GM21717 (cell line): Measurements from ENCODE around the gene ABCC4.
A peak's percentile ranks its signal among the peaks of the same experiment; 100 is the strongest.
"Not testable (repeated sequence)": the region's sequence is repeated elsewhere in the genome, so short reads cannot be mapped to it uniquely, and the experiment has no call there.

ENCODE experiments used
- ATAC-seq: cut with Tn5 transposase; IDR thresholded peaks from one replicate; pipeline ENCODE4 v1.9.1; 2021; ENCODE audit warnings: mild to moderate bottlenecking, moderate library complexity; ENCODE audit not compliant: unreplicated experiment

ABCC4 gene

DNA sequence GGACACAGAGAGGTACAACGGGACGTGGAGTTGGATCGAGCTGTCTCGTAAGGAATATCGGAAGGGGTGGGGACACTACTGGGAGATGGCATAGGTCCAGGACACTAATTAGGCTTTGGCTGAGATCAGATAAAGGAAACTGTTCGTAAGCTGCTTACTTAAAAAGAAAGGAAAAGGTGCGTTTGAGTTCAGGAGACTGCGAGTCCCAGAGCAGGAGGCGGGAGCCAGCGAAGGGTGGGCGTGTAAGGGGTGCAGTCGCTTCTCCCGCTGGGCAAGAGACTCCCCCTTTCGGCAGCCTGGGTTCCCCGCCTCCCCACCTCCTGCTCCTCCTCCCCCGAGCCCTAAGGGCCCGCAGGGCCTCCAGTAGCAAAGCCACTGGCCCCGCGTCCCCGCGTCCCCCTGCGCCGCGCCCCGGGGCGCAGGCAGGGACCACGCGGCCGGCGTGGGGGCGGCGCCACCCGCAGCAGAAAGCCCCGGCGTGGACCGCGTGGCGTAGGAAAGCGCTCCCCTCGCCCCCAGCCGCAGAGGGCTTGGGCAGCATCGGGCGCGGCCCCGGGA lies 547 bp downstream of the ABCC4 start:
- peak; percentile 43 for ATAC-seq

DNA sequence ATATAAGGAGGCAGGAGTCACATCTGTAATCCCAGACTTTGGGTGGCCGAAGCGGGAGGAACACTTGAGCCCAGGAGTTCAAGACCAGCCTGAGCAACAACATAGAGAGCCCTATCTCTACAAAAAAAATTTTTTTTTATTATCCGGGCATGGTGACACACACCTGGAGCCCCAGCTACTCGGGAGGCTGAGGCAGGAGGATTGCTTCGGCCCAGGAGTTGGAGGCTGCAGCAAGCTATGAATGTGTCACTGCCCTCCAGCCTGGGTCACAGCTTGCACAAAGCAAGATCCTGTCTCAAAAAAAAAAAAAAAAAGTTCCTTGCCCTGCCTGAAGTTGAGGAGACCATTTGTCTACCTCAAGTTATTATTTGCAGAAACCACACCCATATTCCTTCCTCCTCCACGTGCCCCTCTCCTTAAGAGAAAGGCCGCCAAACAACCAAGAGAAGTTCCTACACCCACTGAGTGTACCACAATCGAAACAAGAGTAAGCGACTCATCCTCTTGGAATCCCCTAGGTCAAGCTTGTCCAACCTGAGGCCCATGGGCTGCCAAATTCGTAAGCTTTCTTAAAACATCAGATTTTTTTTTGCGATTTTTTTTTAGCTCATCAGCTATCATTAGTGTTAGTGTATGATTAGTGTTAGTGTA lies 2.2 kb downstream of the ABCC4 start:
- ATAC-seq, result no peak

GRCh38 chr13:95298169-95298965 lies 2.9 kb downstream of the ABCC4 start:
- no peak for ATAC-seq

DNA sequence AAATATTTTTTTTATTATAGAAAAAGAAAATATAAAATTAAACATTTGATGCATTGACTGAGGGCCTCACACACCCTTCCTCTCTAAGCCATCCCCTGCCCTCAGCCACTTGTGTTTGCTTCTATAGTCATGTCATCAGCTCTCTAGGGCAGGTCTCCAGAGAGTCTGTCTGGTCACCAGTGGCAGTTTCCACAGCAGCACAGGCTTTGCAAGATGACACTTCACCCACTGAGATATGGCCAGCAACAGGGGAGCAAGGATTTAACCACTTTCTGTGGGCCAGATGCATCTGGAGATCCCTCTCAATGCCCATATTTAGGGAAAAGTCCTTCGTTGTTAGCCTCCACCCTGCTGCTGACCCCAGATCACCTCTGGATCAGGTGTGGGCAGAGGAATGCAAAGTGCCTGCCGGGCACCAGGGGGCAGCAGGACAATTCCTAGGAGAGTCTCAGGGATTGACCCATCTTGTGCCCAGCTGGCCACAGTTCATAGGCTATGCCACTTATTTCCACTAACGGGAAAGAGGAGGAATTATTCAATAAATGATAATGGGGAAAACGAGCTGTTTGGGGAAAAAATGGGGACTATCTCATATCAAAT lies 4.8 kb downstream of the ABCC4 start:
- ATAC-seq, result no peak

- no peak for ATAC-seq
These were observed 6.2 kb downstream of the ABCC4 start for GRCh38 chr13:95295026-95295425.

- no peak for ATAC-seq
These were observed 8.6 kb downstream of the ABCC4 start for GRCh38 chr13:95292622-95293021.

DNA sequence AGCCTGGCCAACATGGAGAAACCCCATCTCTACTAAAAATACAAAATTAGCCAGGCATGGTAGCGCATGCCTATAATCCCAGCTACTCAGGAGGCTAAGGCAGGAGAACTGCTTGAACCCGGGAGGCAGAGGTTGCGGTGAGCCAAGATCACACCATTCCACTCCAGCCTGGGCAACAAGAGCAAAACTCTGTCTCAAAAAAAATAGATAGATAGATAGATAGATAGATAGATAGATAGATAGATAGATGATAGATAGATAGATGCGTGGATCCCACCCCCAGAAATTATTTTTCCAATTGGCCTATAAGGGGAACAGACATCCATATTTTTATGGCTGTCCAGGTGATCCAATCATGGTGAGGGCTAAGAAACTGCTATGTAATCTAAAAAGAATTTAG lies 11.3 kb downstream of the ABCC4 start:
- not testable (repeated sequence) for ATAC-seq

DNA sequence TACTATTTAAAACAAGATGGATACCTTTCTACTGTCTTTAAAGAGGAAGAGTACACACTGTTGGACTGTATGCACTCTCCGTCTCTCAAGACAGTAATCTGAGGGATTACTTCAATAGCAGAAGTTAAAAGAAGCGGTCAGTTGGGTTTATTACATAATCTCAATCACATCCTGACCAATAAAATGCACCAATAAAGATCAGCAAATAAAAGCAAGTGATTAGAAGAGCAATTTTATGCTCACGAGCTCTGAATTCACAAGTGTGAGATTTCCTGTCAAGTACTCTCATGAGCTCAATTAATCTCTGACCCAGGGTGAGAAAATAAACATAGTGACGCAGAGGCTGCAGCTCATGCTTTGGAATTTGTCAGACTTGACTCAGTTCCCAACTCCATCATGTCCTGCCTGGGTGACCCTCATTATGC lies 12.2 kb downstream of the ABCC4 start:
- no peak for ATAC-seq

GRCh38 chr13:95284436-95284835 lies 16.8 kb downstream of the ABCC4 start:
- no peak for ATAC-seq

GRCh38 chr13:95279016-95279415 lies 22.2 kb downstream of the ABCC4 start:
- no peak for ATAC-seq

DNA sequence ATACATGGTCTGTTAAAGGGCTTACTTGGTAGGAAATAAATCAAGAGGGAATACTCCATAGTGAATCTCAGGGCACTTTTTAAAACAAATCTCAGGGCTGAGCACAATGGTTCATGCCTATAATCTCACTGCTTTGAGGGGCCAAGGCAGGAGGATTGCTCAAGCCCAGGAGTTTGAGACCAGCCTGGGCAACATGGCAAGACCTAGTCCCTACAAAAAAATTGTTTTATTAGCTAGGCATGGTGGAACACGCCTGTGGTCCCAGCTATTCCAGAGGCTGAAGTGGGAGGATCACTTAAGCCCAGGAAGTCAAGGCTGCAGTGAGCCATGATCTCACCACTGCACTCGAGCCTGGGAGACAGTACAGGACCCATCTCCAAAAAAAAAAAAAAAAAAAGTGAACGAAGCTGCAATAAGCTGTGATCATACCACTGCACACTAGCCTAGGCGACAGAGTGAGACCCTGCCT lies 25.2 kb downstream of the ABCC4 start:
- ATAC-seq, result no peak

GRCh38 chr13:95275322-95276036 lies 25.8 kb downstream of the ABCC4 start:
- ATAC-seq, result no peak

DNA sequence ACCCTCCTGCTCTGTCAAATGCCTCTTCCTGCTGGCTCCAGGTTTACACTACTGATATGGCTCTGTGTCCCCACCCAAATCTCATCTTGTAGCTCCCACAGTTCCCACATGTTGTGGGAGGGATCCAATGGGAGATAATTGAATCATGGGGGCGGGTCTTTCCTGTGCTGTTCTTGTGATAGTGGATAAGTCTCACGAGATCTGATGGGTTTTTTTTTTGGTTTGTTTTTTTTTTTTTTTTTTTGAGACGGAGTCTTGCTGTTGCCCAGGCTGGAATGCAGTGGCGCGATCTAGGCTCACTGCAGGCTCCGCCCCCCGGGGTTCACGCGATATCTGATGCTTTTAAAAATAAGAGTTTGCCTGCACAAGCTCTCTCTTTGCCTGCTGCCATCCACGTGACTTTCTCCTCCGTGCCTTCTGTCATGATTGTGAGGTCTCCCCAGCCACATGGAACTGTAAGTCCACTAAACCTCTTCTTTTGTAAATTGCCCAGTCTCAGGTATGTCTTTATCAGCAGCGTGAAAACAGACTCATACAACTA lies 27.6 kb downstream of the ABCC4 start:
- not testable (repeated sequence) for ATAC-seq

- ATAC-seq, result not testable (repeated sequence)
These were observed 29.2 kb downstream of the ABCC4 start for GRCh38 chr13:95272076-95272475.

GRCh38 chr13:95269756-95270155 lies 31.5 kb downstream of the ABCC4 start:
- no peak for ATAC-seq

GRCh38 chr13:95268343-95269065 lies 32.7 kb downstream of the ABCC4 start:
- ATAC-seq, result not testable (repeated sequence)

DNA sequence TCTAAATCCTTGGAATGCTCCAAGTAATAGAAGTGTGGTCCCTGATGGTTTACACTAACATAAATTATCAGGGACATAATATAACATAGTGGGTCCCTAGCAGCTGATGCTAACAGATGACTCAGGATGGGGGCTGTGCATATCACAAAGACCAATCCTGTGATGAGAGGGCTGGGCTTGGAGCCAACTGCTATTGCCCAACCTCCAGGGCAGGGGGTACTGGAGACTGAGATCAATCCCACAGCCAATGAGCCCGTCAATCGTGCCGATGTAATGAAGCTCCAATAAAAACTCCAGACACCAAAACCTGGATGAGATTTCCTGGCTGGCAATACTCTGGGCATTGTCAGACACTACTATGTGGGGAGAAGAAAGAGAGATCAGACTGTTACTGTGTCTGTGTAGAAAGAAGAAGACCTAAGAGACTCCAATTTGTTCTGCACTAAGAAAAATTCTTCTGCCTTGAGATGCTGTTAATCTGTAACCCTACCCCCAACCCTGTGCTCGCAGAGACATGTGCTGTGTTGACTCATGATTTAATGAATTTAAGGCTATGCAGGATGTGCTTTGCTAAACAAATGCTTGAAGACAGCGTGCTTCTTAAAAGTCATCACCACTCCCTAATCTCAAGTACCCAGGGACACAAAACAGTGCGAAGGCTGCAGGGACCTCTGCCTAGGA lies 33.4 kb downstream of the ABCC4 start:
- no peak for ATAC-seq

DNA sequence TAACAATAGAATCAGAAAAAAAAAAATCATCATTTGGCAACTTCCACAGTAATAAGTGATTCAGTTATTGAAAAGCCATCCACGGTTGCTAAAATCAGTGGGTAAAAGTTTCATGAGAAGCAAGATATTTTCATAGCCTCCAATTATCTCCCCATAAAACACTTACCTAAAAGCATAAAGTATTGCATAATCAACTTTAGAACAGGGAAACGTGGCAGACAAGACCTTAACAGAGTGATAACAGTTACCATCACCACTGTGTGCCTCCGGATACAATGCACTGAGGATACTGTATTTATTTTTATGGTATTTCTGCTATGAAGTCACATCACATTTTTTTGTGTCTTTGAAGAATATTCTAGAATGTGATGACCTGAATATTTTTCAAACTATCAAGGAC lies 37.0 kb downstream of the ABCC4 start:
- no peak for ATAC-seq

- ATAC-seq, result no peak
These were observed 38.3 kb downstream of the ABCC4 start for GRCh38 chr13:95262837-95263384.
